H9 (cell line): ENCODE results near the gene LIF. TPM values are rescaled to one million over a fixed set of nuclear protein-coding genes. Genes with fewer than 3 reads are reported as not detected.

ENCODE experiments used
- DNase-seq: peaks from one replicate; pipeline ENCODE4 v3.0.0-alpha.2; 2017
- H2AFZ ChIP-seq: one replicate; pipeline ENCODE4 v1.6.1; 2013; ENCODE audit warnings: mild to moderate bottlenecking, low read length, control low read depth, moderate library complexity
- H2AK5ac ChIP-seq: 2 replicates; pipeline ENCODE4 v1.6.1; 2013; ENCODE audit warnings: low read length, control low read depth, mixed read lengths; ENCODE audit not compliant: insufficient read length
- H2BK120ac ChIP-seq: one replicate; pipeline ENCODE4 v1.6.1; 2013; ENCODE audit warnings: low read depth, mild to moderate bottlenecking, low read length, control low read depth, inconsistent platforms; ENCODE audit not compliant: poor library complexity, severe bottlenecking
- H2BK12ac ChIP-seq: 2 replicates; pipeline ENCODE4 v1.6.1; 2013; ENCODE audit warnings: low read length, control low read depth, mixed read lengths, low read depth; ENCODE audit not compliant: insufficient read length
- H2BK15ac ChIP-seq: 2 replicates; pipeline ENCODE4 v1.6.1; 2013; ENCODE audit warnings: low read depth, low read length, control low read depth
- H2BK20ac ChIP-seq: one replicate; pipeline ENCODE4 v1.6.1; 2013; ENCODE audit warnings: low read depth, mild to moderate bottlenecking, low read length, control low read depth, inconsistent platforms; ENCODE audit not compliant: poor library complexity, severe bottlenecking
- H2BK5ac ChIP-seq: 2 replicates; pipeline ENCODE4 v1.6.1; 2013; ENCODE audit warnings: low read length, control low read depth, mixed read lengths; ENCODE audit not compliant: insufficient read length
- H3K14ac ChIP-seq: 2 replicates; pipeline ENCODE4 v1.6.1; 2013; ENCODE audit warnings: low read length, control low read depth; ENCODE audit not compliant: insufficient read depth
- H3K18ac ChIP-seq: 2 replicates; pipeline ENCODE4 v1.6.1; 2013; ENCODE audit warnings: low read depth, mild to moderate bottlenecking, mixed read lengths, low read length, control low read depth; ENCODE audit not compliant: insufficient read length
- H3K23ac ChIP-seq: 2 replicates; pipeline ENCODE4 v1.6.1; 2013; ENCODE audit warnings: low read length, control low read depth, mixed read lengths, low read depth; ENCODE audit not compliant: insufficient read length
- H3K23me2 ChIP-seq: 2 replicates; pipeline ENCODE4 v1.6.1; 2013; ENCODE audit warnings: low read depth, mild to moderate bottlenecking, mixed read lengths, low read length, control low read depth; ENCODE audit not compliant: insufficient read length, poor library complexity, severe bottlenecking
- H3K27ac ChIP-seq: 2 replicates; pipeline ENCODE4 v1.5.1; 2013; ENCODE audit warnings: low read length, control low read depth, mixed read lengths, low read depth; ENCODE audit not compliant: insufficient read length
- H3K27me3 ChIP-seq: 2 replicates; pipeline ENCODE4 v1.6.1; 2013; ENCODE audit warnings: low read length, control low read depth, inconsistent platforms; ENCODE audit not compliant: insufficient read depth
- H3K4ac ChIP-seq: 2 replicates; pipeline ENCODE4 v1.6.1; 2013; ENCODE audit warnings: low read depth, mild to moderate bottlenecking, control low read depth, inconsistent platforms, low read length, moderate library complexity
- H3K4me1 ChIP-seq: 2 replicates; pipeline ENCODE4 v1.6.1; 2013; ENCODE audit warnings: low read length, control low read depth, inconsistent platforms; ENCODE audit not compliant: insufficient read depth
- H3K4me2 ChIP-seq: 2 replicates; pipeline ENCODE4 v1.6.1; 2013; ENCODE audit warnings: low read length, control low read depth, mixed read lengths; ENCODE audit not compliant: insufficient read length, insufficient read depth
- H3K56ac ChIP-seq: 2 replicates; pipeline ENCODE4 v1.6.1; 2013; ENCODE audit warnings: low read depth, mild to moderate bottlenecking, mixed read lengths, low read length, control low read depth; ENCODE audit not compliant: insufficient read length
- H3K79me1 ChIP-seq: 2 replicates; pipeline ENCODE4 v1.6.1; 2013; ENCODE audit warnings: low read depth, mild to moderate bottlenecking, moderate library complexity, low read length, control low read depth, inconsistent platforms; ENCODE audit not compliant: insufficient read depth, poor library complexity, severe bottlenecking
- H3K79me2 ChIP-seq: 2 replicates; pipeline ENCODE4 v1.6.1; 2013; ENCODE audit warnings: low read length, control low read depth, inconsistent platforms; ENCODE audit not compliant: insufficient read depth
- H3K9ac ChIP-seq: 2 replicates; pipeline ENCODE4 v1.6.1; 2013; ENCODE audit warnings: low read length, control low read depth, mixed read lengths; ENCODE audit not compliant: insufficient read length; ENCODE audit errors: extremely low read depth
- H3K9me3 ChIP-seq: one replicate; pipeline ENCODE4 v1.6.1; 2013; ENCODE audit warnings: low read depth, low read length, inconsistent platforms; ENCODE audit not compliant: control insufficient read depth
- H3T11ph ChIP-seq: one replicate; pipeline ENCODE4 v1.6.1; 2013; ENCODE audit warnings: mild to moderate bottlenecking, low read length, control low read depth, inconsistent platforms
- H4K20me1 ChIP-seq: one replicate; pipeline ENCODE4 v1.6.1; 2013; ENCODE audit not compliant: control insufficient read depth, insufficient read length, insufficient read depth
- H4K5ac ChIP-seq: 2 replicates; pipeline ENCODE4 v1.6.1; 2013; ENCODE audit warnings: low read depth, mild to moderate bottlenecking, mixed read lengths, low read length, control low read depth; ENCODE audit not compliant: insufficient read length
- H4K8ac ChIP-seq: replicated peaks from 2 replicates; pipeline ENCODE4 v1.6.1; 2013; ENCODE audit warnings: low read length, control low read depth, mixed read lengths, low read depth; ENCODE audit not compliant: insufficient read length
- H4K91ac ChIP-seq: 2 replicates; pipeline ENCODE4 v1.6.1; 2013; ENCODE audit warnings: low read depth, mild to moderate bottlenecking, moderate library complexity, mixed read lengths, low read length, control low read depth; ENCODE audit not compliant: insufficient read length
- H3K27ac Mint-ChIP-seq, 3 experiments: 2 replicates in 2 of 3; 3 replicates in 1 of 3; pipeline ENCODE4 v1.8.0; 2020 to 2021; ENCODE audit warnings: mixed read lengths in 3 of 3, mild to moderate bottlenecking in 1 of 3, moderate library complexity in 1 of 3
- H3K27me3 Mint-ChIP-seq: 2 replicates; pipeline ENCODE4 v1.8.0; 2021; ENCODE audit warnings: low read depth, mild to moderate bottlenecking, moderate library complexity, mixed read lengths
- H3K36me3 Mint-ChIP-seq, 3 experiments: 2 replicates in 2 of 3; 3 replicates in 1 of 3; pipeline ENCODE4 v1.8.0; 2020 to 2021; ENCODE audit warnings: low read depth in 3 of 3, mixed read lengths in 3 of 3; ENCODE audit not compliant: insufficient read depth in 1 of 3
- H3K4me1 Mint-ChIP-seq, 2 experiments: 2 replicates each; pipeline ENCODE4 v1.8.0; 2020; ENCODE audit warnings: mixed read lengths in 2 of 2
- H3K4me3 Mint-ChIP-seq, 2 experiments: 2 replicates in 1 of 2; 3 replicates in 1 of 2; pipeline ENCODE4 v1.8.0; 2020 to 2021; ENCODE audit warnings: mild to moderate bottlenecking in 2 of 2, mixed read lengths in 2 of 2, moderate library complexity in 1 of 2
- H3K9me3 Mint-ChIP-seq, 2 experiments: 2 replicates in 1 of 2; 3 replicates in 1 of 2; pipeline ENCODE4 v1.8.0; 2020; ENCODE audit warnings: mild to moderate bottlenecking in 2 of 2, mixed read lengths in 2 of 2, moderate library complexity in 1 of 2
- CTCF ChIP-seq: fragments of 200-600 bp; sonication (generic); conservative IDR thresholded peaks from 3 replicates; pipeline ENCODE4 v1.8.0; 2021; ENCODE audit warnings: antibody characterized with exemption, mild to moderate bottlenecking
- WGBS: extraction: QIAGEN DNeasy Blood & Tissue Kit; methylation state at CpG from one replicate; pipeline ENCODE4 v1.1.7; 2013; ENCODE audit warnings: missing lambda C conversion rate, low lambda C conversion rate, mixed read lengths; ENCODE audit not compliant: insufficient read length; ENCODE audit errors: extremely low coverage; 5-methylcytosine and 5-hydroxymethylcytosine counted together
- total RNA-seq: library from RNA; stranded (reverse); gene quantifications from 2 replicates; pipeline ENCODE4 v1.2.1, GENCODE V29; 2021

The LIF gene
- total RNA-seq, 1 experiment from 2014 or later = 6.1 TPM

GRCh38 chr22:30276039-30276438 lies 29.5 kb upstream of the LIF start:
- H3K23me2 ChIP-seq = no peaks in the 10 kb centered on the region
- H3K4me1 ChIP-seq = no peaks in the 10 kb centered on the region; the same call in 1 of the 2 replicates
- peak overlapping the region; percentile 27; the same call in 1 of the 2 replicates for H3K14ac ChIP-seq
- no peak overlapping the region for H3K4me2 ChIP-seq
- H3K18ac ChIP-seq = peak overlapping the region; percentile 23
- no peak overlapping the region for H2AFZ ChIP-seq
- H2BK15ac ChIP-seq = no peak overlapping the region
- H3K27ac ChIP-seq = no peak overlapping the region
- Mint-ChIP-seq H3K4me3 (no peak overlapping the region), H3K27me3 (peaks cover 8% of the 10 kb centered on the region), H3K27ac (no peak overlapping the region; a peak in 1 of 7 replicates), H3K4me1 (peaks cover 10 to 16% of the 10 kb centered on the region in 2 experiments), H3K36me3 (no peaks in the 10 kb centered on the region), H3K9me3 (no peaks in the 10 kb centered on the region)
- H3K9ac ChIP-seq = no peak overlapping the region
- H2BK20ac ChIP-seq = peak overlapping the region; percentile 12
- no peaks in the 10 kb centered on the region for H4K20me1 ChIP-seq
- H3K23ac ChIP-seq = no peak overlapping the region
- H2BK12ac ChIP-seq = no peak overlapping the region
- no peaks in the 10 kb centered on the region for H3K79me1 ChIP-seq
- H3K27me3 ChIP-seq = no peaks in the 10 kb centered on the region
- DNase-seq = no peak
- H3K4ac ChIP-seq = no peak overlapping the region
- no peak overlapping the region for H4K91ac ChIP-seq
- H3T11ph ChIP-seq = no peak overlapping the region
- H4K5ac ChIP-seq = no peak overlapping the region
- H2BK5ac ChIP-seq = no peak overlapping the region
- no peak for TF ChIP-seq CTCF
- H3K9me3 ChIP-seq = no peaks in the 10 kb centered on the region
- H2AK5ac ChIP-seq = no peak overlapping the region
- no peaks in the 10 kb centered on the region for H3K79me2 ChIP-seq
- no peak overlapping the region for H2BK120ac ChIP-seq
- no peak overlapping the region for H4K8ac ChIP-seq
- WGBS = no CpG with 5 or more reads among the region's 8 CpGs
- no peak overlapping the region for H3K56ac ChIP-seq
